Pancreas (tissue), 10 donors: ENCODE results near the gene DIPK1A. TPM values are rescaled to one million over a fixed set of nuclear protein-coding genes. Genes with fewer than 3 reads are reported as not detected.

Experiments used
- ATAC-seq, 4 donors: fragments of 200-7000 bp; cut with Tn5 transposase; one replicate each; pipeline versions ENCODE4 v1.8.0 to v1.9.1; 2020; ENCODE audit warnings: mild to moderate bottlenecking in 4 of 4, moderate library complexity in 4 of 4
- DNase-seq, 6 donors: peaks; one replicate each; pipeline ENCODE4 v3.0.0-alpha.2; 2020
- FAIRE-seq: peaks from 2 replicates; lab custom pipeline; 2012; peaks lifted over from hg19 to GRCh38; lab: Jason Lieb, UNC
- H3K27ac ChIP-seq, 4 donors: fragments of 200-600 bp; sonication (generic); 1 replicate in 3 of 4; 2 replicates in 1 of 4; pipeline versions ENCODE4 v1.5.0 to v1.8.0; 2020
- H3K27me3 ChIP-seq, 4 donors: fragments of 200-600 bp; one replicate each; pipeline ENCODE4 v1.8.0; 2021
- H3K36me3 ChIP-seq, 3 donors: fragments of 200-600 bp; sonication (generic) in 1 of 3; one replicate each; pipeline versions ENCODE4 v1.5.0 to v1.8.0; 2020 to 2021
- H3K4me1 ChIP-seq, 3 donors: fragments of 200-600 bp; one replicate each; pipeline ENCODE4 v1.8.0; 2021
- H3K4me3 ChIP-seq, 4 donors: fragments of 200-600 bp; sonication (generic) in 2 of 4; one replicate each; pipeline versions ENCODE4 v1.5.0 to v1.8.0; 2020 to 2021
- H3K9me3 ChIP-seq, 4 donors: fragments of 200-600 bp; one replicate each; pipeline ENCODE4 v1.8.0; 2021
- WGBS, 2 donors: extraction: QIAGEN DNeasy Blood & Tissue Kit; methylation state at CpG; one replicate each; pipeline ENCODE4 v1.1.7; 2013; 5-methylcytosine and 5-hydroxymethylcytosine counted together
- intact Hi-C, 3 donors: fragments of 100-400 bp; cut with DNase I; formaldehyde crosslinking; loops; one replicate each; pipeline versions ENCODE4 v1.11.1 to v1.14.2; 2022
- polyA plus RNA-seq, 2 donors: library from polyadenylated mRNA; stranded (reverse); fragments of 200-250 nt; gene quantifications; one replicate each; pipeline ENCODE4 v1.2.3, GENCODE V29; 2013
- total RNA-seq, 6 donors: library from RNA; stranded (reverse); fragmentation: NEBNext Ultra II Directional in 4 of 6; extraction: Animal tissue kit (Norgen Biotek cat#: 25700) in 4 of 6; gene quantifications; one replicate each; pipeline versions ENCODE4 v1.2.1 to v1.2.4, GENCODE V29; 2021 to 2023
- TF ChIP-seq, protein P1 (sequence below), 4 donors: fragments of 200-600 bp; sonication (generic) in 3 of 4; IDR thresholded peaks; one replicate each; pipeline versions ENCODE4 v1.5.0 to v1.8.0; 2021; ENCODE audit warnings: antibody characterized with exemption in 4 of 4
- donor health status: healthy with polysubstance abuse.
- donor health status: DM: no; HTN: no; CAD: no; lungs with moderate emphysema.
- donor health status: DM: no; HTN: no; CAD: no.
- donor health status: control.
- donor health status: control.
- donor health status: Bipolar disorder and iron deficiency.
- donor health status: DM: yes; HTN: yes; CAD: no.
- donor health status: DM: no; HTN: no; CAD: no.
- donor health status: DM: no; HTN: no; CAD: no.
- donor health status: DM: yes; HTN: yes; CAD: no.

The DIPK1A gene
- total and polyA plus RNA-seq, 8 donors: 0.80 to 5.4 (median 2.0) TPM

DNA sequence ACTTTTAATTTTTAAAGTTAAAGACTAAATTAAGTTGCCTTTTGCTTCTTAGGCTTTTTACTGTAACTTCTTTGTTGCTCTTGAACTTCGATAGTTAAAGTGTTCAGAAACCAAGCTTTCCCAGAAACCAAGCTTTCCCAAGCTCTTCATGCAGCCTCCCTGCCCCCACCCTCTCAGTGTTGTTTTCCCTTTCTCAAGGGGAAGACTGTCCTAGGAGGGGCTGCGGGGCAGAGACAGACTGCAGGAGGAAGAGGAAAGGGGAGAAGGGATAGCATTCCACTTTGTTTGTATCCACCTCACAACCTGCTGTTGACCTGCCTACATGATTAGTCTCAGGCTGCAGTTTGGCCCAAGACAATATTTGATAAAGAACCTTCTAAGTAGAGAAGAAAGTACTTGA is 39.0 kb upstream of the DIPK1A start:
- no peak overlapping the region for H3K27ac ChIP-seq
- peaks cover 5 to 13% (median 9%) of the 10 kb centered on the region in 3 donors for H3K4me1 ChIP-seq
- H3K4me3 ChIP-seq: no peak overlapping the region
- intact Hi-C loops: no loop called here
- 70 to 75% methylated on average over 2 of the region's 2 CpGs for WGBS, 2 donors
- TF ChIP-seq, protein P1, sequence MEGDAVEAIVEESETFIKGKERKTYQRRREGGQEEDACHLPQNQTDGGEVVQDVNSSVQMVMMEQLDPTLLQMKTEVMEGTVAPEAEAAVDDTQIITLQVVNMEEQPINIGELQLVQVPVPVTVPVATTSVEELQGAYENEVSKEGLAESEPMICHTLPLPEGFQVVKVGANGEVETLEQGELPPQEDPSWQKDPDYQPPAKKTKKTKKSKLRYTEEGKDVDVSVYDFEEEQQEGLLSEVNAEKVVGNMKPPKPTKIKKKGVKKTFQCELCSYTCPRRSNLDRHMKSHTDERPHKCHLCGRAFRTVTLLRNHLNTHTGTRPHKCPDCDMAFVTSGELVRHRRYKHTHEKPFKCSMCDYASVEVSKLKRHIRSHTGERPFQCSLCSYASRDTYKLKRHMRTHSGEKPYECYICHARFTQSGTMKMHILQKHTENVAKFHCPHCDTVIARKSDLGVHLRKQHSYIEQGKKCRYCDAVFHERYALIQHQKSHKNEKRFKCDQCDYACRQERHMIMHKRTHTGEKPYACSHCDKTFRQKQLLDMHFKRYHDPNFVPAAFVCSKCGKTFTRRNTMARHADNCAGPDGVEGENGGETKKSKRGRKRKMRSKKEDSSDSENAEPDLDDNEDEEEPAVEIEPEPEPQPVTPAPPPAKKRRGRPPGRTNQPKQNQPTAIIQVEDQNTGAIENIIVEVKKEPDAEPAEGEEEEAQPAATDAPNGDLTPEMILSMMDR (IDR thresholded peaks at IDR 0.05): no peak
- FAIRE-seq (no peak), DNase-seq (no peak), ATAC-seq (no peak)
- no peaks in the 10 kb centered on the region for H3K9me3 ChIP-seq
- H3K36me3 ChIP-seq: no peaks in the 10 kb centered on the region
- H3K27me3 ChIP-seq: no peaks in the 10 kb centered on the region

DNA sequence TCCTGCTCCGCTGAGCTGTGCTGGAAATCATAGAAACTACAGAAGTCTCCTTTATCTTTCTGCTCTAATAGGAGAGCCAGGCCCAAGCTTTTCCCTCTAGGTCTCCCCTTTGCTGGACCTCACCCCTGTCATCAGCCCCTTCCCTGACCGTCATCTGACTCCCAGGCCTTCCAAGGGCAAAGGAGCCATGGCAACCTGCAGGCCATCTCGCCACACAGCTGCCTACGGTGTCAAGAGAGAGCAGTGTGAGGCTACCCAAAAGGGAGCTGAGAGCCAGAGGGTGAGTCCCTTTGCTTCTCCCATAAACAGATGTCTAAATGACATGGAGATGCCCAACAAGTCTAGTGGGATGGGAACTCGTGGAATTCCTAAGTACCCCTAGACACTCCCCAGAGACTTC is 37.6 kb upstream of the DIPK1A start:
- TF ChIP-seq, protein P1 (IDR thresholded peaks at IDR 0.05): no peak
- no peaks in the 10 kb centered on the region for H3K36me3 ChIP-seq
- H3K27me3 ChIP-seq: no peaks in the 10 kb centered on the region
- ATAC-seq: no peak
- no peak overlapping the region for H3K27ac ChIP-seq
- FAIRE-seq: no peak
- DNase-seq: no peak
- H3K4me1 ChIP-seq: peaks cover 5 to 18% (median 10%) of the 10 kb centered on the region in 3 donors
- H3K4me3 ChIP-seq: no peak overlapping the region
- no peaks in the 10 kb centered on the region for H3K9me3 ChIP-seq
- WGBS, 2 donors: 90 to 96% methylated on average over 5 of the region's 5 CpGs
- intact Hi-C loops: no loop called here

DNA sequence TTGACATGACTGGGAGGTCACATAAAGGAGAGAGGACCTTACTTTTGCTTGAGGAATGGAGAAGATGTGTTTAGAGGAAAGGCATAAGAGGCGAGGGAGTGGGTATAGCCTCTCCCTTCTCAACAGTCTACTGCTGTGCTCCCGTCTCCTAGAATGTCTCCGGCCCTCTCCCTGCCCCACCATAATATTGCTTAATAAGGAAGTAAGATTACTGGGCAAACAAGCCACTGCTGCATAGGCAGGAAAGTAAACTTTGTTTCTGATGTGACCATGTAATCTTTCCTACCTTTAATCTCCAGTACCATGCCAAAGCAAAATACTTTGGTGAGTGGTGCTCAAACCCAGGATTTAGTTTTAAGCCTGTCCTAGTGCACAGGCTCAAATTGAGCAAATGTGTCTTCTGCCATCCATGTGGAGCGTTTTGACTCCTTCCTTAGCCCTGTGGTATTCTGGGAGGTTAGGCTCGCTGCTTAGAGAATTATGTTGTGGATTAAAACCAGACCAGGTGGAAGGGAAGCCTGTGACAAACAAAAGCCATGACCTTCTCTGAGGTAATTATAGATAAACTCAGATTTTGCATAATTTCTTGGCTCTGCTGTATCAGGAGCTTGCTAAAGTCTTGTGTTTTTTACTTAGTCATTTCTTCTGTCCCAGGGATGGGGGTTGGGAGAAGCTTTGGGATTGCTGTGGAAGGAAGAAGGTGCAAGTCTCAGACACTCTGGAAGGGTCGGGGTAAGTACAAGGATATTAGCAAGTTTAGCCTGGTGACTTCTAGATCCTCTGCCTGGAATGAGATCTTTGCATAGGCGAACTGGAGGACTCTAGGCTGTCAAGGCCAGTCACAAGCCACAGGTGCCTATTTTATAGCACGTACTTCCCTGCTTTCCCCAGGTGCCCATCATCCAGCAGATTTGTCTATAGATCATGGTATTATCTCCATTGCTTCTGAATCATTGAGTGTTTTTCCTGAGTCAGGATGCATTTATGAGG is 34.5 kb upstream of the DIPK1A start:
- ATAC-seq: peak; percentile 81 to 85 (median 82)
- no peaks in the 10 kb centered on the region for H3K27me3 ChIP-seq
- no peak for FAIRE-seq
- TF ChIP-seq, protein P1 (IDR thresholded peaks at IDR 0.05): no peak
- H3K4me3 ChIP-seq: no peak overlapping the region
- DNase-seq: peak in 3 of 6 donors; percentile 18 to 23 (median 21)
- peaks cover 5 to 18% (median 10%) of the 10 kb centered on the region in 3 donors for H3K4me1 ChIP-seq
- 41 to 43% methylated on average over 8 of the region's 8 CpGs for WGBS, 2 donors
- intact Hi-C loops: no loop called here
- H3K27ac ChIP-seq: peak overlapping the region; percentile 28 to 69 (median 55)
- H3K36me3 ChIP-seq: no peaks in the 10 kb centered on the region
- H3K9me3 ChIP-seq: no peaks in the 10 kb centered on the region

- WGBS, 2 donors: 54 to 58% methylated on average over 5 of the region's 5 CpGs
- Histone ChIP-seq H3K4me3 (no peak overlapping the region), H3K27me3 (no peaks in the 10 kb centered on the region), H3K36me3 (no peaks in the 10 kb centered on the region), H3K4me1 (peaks cover 5 to 13% (median 10%) of the 10 kb centered on the region in 3 donors), H3K9me3 (no peaks in the 10 kb centered on the region), H3K27ac (no peak overlapping the region)
- peak; percentile 86 to 90 (median 90) for ATAC-seq
- FAIRE-seq: peak; percentile 89
- intact Hi-C loops: loop anchor here in 2 of 3 donors (5.0 kb wide), 1 partner anchor 132 kb away; no protein-coding TSS in a partner anchor
- TF ChIP-seq, protein P1 (IDR thresholded peaks at IDR 0.05): peak; percentile 75 to 86 (median 82)
- DNase-seq: peak in 4 of 6 donors; percentile 35 to 83 (median 76)
Observed at GRCh38 chr1:92994105-92994712, 32.9 kb upstream of the DIPK1A start.
